HEK293 (cell line): Measurements from ENCODE around the gene ZNF576.

Experiments
- BCL11A ChIP-seq: fragments of 450-650 bp; formaldehyde crosslinking; IDR thresholded peaks from 2 replicates; pipeline ENCODE4 v1.5.1; 2016; ENCODE audit warnings: low read depth, missing biosample characterization, missing genetic modification characterization
- FEZF1 ChIP-seq: fragments of 450-650 bp; formaldehyde crosslinking; IDR thresholded peaks from 2 replicates; pipeline ENCODE4 v1.5.1; 2016; ENCODE audit warnings: missing biosample characterization, missing genetic modification characterization
- GLIS1 ChIP-seq: fragments of 450-650 bp; formaldehyde crosslinking; IDR thresholded peaks from 2 replicates; pipeline ENCODE4 v1.5.1; 2016; ENCODE audit warnings: missing biosample characterization, missing genetic modification characterization
- KLF7 ChIP-seq: fragments of 450-650 bp; formaldehyde crosslinking; IDR thresholded peaks from 2 replicates; pipeline ENCODE4 v1.5.1; 2016; ENCODE audit warnings: missing biosample characterization, missing genetic modification characterization, borderline replicate concordance
- MYNN ChIP-seq: fragments of 450-650 bp; formaldehyde crosslinking; IDR thresholded peaks from 2 replicates; pipeline ENCODE4 v1.5.1; 2016; ENCODE audit warnings: missing biosample characterization, missing genetic modification characterization, borderline replicate concordance
- PRDM1 ChIP-seq: fragments of 450-650 bp; formaldehyde crosslinking; IDR thresholded peaks from 2 replicates; pipeline ENCODE4; 2016; ENCODE audit warnings: missing biosample characterization, missing genetic modification characterization
- REPIN1 ChIP-seq: fragments of 450-650 bp; formaldehyde crosslinking; IDR thresholded peaks from 2 replicates; pipeline ENCODE4 v1.5.1; 2017; ENCODE audit warnings: missing biosample characterization, missing genetic modification characterization, low read depth
- REST ChIP-seq: fragments of 450-650 bp; formaldehyde crosslinking; IDR thresholded peaks from 2 replicates; pipeline ENCODE4 v1.5.1; 2016; ENCODE audit warnings: missing biosample characterization, missing genetic modification characterization
- SCRT1 ChIP-seq: fragments of 450-650 bp; formaldehyde crosslinking; IDR thresholded peaks from 2 replicates; pipeline ENCODE4 v1.5.1; 2016; ENCODE audit warnings: missing biosample characterization, missing genetic modification characterization, borderline replicate concordance
- SP7 ChIP-seq: fragments of 450-650 bp; formaldehyde crosslinking; IDR thresholded peaks from 2 replicates; pipeline ENCODE4 v1.5.1; 2016; ENCODE audit warnings: missing biosample characterization, missing genetic modification characterization
- WT1 ChIP-seq: fragments of 450-650 bp; formaldehyde crosslinking; IDR thresholded peaks from 2 replicates; pipeline ENCODE4 v1.5.1; 2016; ENCODE audit warnings: missing biosample characterization, missing genetic modification characterization
- ZBTB26 ChIP-seq: fragments of 450-650 bp; formaldehyde crosslinking; optimal IDR thresholded peaks from 2 replicates; pipeline ENCODE3; 2016; ENCODE audit warnings: missing biosample characterization, mild to moderate bottlenecking, missing genetic modification characterization
- ZBTB7A ChIP-seq: fragments of 450-650 bp; formaldehyde crosslinking; IDR thresholded peaks from 2 replicates; pipeline ENCODE4 v1.5.1; 2016; ENCODE audit warnings: low read depth, missing biosample characterization, missing genetic modification characterization
- ZNF10 ChIP-seq: fragments of 450-650 bp; formaldehyde crosslinking; IDR thresholded peaks from 2 replicates; pipeline ENCODE4 v1.5.1; 2017; ENCODE audit warnings: missing biosample characterization, missing genetic modification characterization
- ZNF133 ChIP-seq: fragments of 450-650 bp; formaldehyde crosslinking; IDR thresholded peaks from 2 replicates; pipeline ENCODE4 v1.5.1; 2016; ENCODE audit warnings: missing biosample characterization, missing genetic modification characterization
- ZNF175 ChIP-seq: fragments of 450-650 bp; formaldehyde crosslinking; IDR thresholded peaks from 2 replicates; pipeline ENCODE4 v1.5.1; 2016; ENCODE audit warnings: missing biosample characterization, missing genetic modification characterization
- ZNF214 ChIP-seq: fragments of 450-650 bp; formaldehyde crosslinking; IDR thresholded peaks from 2 replicates; pipeline ENCODE4 v1.5.1; 2017; ENCODE audit warnings: missing biosample characterization, mild to moderate bottlenecking, missing genetic modification characterization, borderline replicate concordance
- ZNF248 ChIP-seq: fragments of 450-650 bp; formaldehyde crosslinking; IDR thresholded peaks from 2 replicates; pipeline ENCODE4 v1.5.1; 2017; ENCODE audit warnings: missing biosample characterization, missing genetic modification characterization
- ZNF292 ChIP-seq: fragments of 450-650 bp; formaldehyde crosslinking; IDR thresholded peaks from 2 replicates; pipeline ENCODE4 v1.5.1; 2016; ENCODE audit warnings: low read depth, missing biosample characterization, missing genetic modification characterization, borderline replicate concordance
- ZNF366 ChIP-seq: fragments of 450-650 bp; formaldehyde crosslinking; conservative IDR thresholded peaks from 2 replicates; pipeline ENCODE4 v1.5.1; 2016; ENCODE audit warnings: missing biosample characterization, missing genetic modification characterization
- ZNF433 ChIP-seq: fragments of 450-650 bp; formaldehyde crosslinking; IDR thresholded peaks from 2 replicates; pipeline ENCODE4 v1.5.1; 2016; ENCODE audit warnings: missing biosample characterization, missing genetic modification characterization, low read depth
- ZNF548 ChIP-seq: fragments of 450-650 bp; formaldehyde crosslinking; IDR thresholded peaks from 2 replicates; pipeline ENCODE4 v1.5.1; 2016; ENCODE audit warnings: missing biosample characterization, missing genetic modification characterization
- ZNF555 ChIP-seq: fragments of 450-650 bp; formaldehyde crosslinking; conservative IDR thresholded peaks from 2 replicates; pipeline ENCODE4 v1.5.1; 2017; ENCODE audit warnings: missing biosample characterization, mild to moderate bottlenecking, missing genetic modification characterization, inconsistent platforms
- ZNF596 ChIP-seq: fragments of 450-650 bp; IDR thresholded peaks from 2 replicates; pipeline ENCODE4 v1.5.0; 2018; ENCODE audit warnings: missing biosample characterization, mild to moderate bottlenecking, missing genetic modification characterization, moderate library complexity
- ZNF658 ChIP-seq: fragments of 450-650 bp; formaldehyde crosslinking; IDR thresholded peaks from 2 replicates; pipeline ENCODE4; 2016; ENCODE audit warnings: missing biosample characterization, missing genetic modification characterization
- ZNF677 ChIP-seq: fragments of 450-650 bp; IDR thresholded peaks from 2 replicates; pipeline ENCODE4 v1.5.0; 2018; ENCODE audit warnings: missing biosample characterization, mild to moderate bottlenecking, missing genetic modification characterization, moderate library complexity
- ZNF747 ChIP-seq: fragments of 450-650 bp; formaldehyde crosslinking; IDR thresholded peaks from 2 replicates; pipeline ENCODE4 v1.5.1; 2016; ENCODE audit warnings: missing biosample characterization, missing genetic modification characterization
- ZNF777 ChIP-seq: fragments of 450-650 bp; formaldehyde crosslinking; IDR thresholded peaks from 2 replicates; pipeline ENCODE4 v1.5.1; 2017; ENCODE audit warnings: missing biosample characterization, missing genetic modification characterization, borderline replicate concordance
- ZNF791 ChIP-seq: fragments of 450-650 bp; formaldehyde crosslinking; IDR thresholded peaks from 2 replicates; pipeline ENCODE4 v1.5.1; 2016; ENCODE audit warnings: missing biosample characterization, missing genetic modification characterization
- ZSCAN23 ChIP-seq: fragments of 450-650 bp; formaldehyde crosslinking; IDR thresholded peaks from 2 replicates; pipeline ENCODE4 v1.5.1; 2016; ENCODE audit warnings: missing biosample characterization, missing genetic modification characterization
- ZSCAN4 ChIP-seq: fragments of 450-650 bp; formaldehyde crosslinking; IDR thresholded peaks from 2 replicates; pipeline ENCODE4 v1.5.1; 2017; ENCODE audit warnings: missing biosample characterization, missing genetic modification characterization
- ZXDB ChIP-seq: fragments of 450-650 bp; formaldehyde crosslinking; IDR thresholded peaks from 2 replicates; pipeline ENCODE4 v1.5.1; 2016; ENCODE audit warnings: missing biosample characterization, missing genetic modification characterization
- TF ChIP-seq, protein P1 (sequence below): fragments of 450-650 bp; formaldehyde crosslinking; IDR thresholded peaks from 2 replicates; pipeline ENCODE4 v1.5.1; 2016; ENCODE audit warnings: missing biosample characterization, missing genetic modification characterization

Gene ZNF576

DNA sequence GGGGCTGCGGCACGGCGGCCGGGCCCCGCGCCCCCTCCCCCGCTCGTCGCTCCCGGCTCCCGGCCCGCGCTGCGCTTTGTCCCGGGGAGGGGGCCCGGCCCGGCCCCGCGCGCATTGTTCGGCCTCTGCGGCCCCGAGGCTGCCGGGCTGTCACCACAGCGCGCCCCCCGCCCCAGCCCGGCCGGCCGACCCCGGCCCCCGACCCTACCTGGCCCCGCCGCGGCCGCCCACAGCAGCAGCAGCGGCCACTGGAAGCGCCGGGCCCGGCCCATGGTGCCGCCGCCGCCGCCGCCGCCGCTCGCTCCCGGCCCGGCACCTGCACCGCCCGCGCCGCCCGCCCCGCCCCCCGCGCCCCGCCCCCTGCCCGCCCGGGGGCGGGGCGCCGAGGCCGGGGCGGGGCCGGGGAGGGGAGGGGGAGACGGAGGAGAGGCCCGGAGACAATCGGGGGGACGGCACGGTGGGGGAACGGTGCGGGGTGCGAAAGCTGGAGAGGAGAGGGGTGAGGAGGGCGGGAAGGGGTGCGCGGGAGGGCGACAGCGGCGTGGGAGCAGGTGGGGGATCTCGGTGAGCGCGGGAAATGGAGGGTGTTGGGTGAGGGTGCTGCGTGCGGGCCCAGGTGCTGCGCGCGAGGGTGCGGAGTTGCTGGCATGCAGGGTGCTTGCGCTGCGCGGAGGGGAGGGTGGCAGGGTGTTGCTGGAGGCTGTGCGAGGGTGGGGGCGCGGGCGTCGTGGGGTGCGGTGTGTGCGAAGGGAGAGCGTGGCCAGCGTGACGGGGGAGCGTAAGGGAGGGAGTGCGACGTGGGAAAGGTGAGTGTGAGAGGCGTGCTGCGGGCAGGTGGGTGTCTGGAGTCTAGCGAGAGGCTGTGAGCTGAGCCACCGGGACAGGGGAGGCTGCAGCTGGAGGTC lies 43.4 kb downstream of the ZNF576 start, which contains the start of gene CADM4 (continued):
- peak; percentile 58 for TF ChIP-seq ZSCAN4 (tag by site-specific recombination)
- TF ChIP-seq ZNF555, result no peak
- peak; percentile 20; the same call in 1 of the 2 replicates for TF ChIP-seq ZNF548 (tag by site-specific recombination)
- TF ChIP-seq ZNF596 (tag by site-specific recombination), result peak; percentile 50; the same call in 1 of the 2 replicates
- peak; percentile 91; the same call in 1 of the 2 replicates for TF ChIP-seq KLF7 (tag by site-specific recombination)
- TF ChIP-seq ZSCAN23 (tag by site-specific recombination), result peak; percentile 80
- peak; percentile 72; the same call in 1 of the 2 replicates for TF ChIP-seq ZNF10 (tag by site-specific recombination)
- no peak for TF ChIP-seq ZNF292
- TF ChIP-seq ZNF175 (tag by site-specific recombination), result peak; percentile 94; the same call in 1 of the 2 replicates
- TF ChIP-seq ZBTB7A (tag by site-specific recombination), result peak; percentile 98
- TF ChIP-seq ZNF366 (tag by site-specific recombination), result peak; percentile 83
- TF ChIP-seq REPIN1 (tag by site-specific recombination), result peak; percentile 97; the same call in 1 of the 2 replicates
- 0 out of 2 replicates have a peak, but pooled peaks have one; percentile 18 for TF ChIP-seq ZNF677
- peak; percentile 89; the same call in 1 of the 2 replicates for TF ChIP-seq ZNF658 (tag by site-specific recombination)
- TF ChIP-seq ZBTB26, result peak; percentile 88
- peak; percentile 83 for TF ChIP-seq SP7 (tag by site-specific recombination)
- TF ChIP-seq MYNN (tag by site-specific recombination), result peak; percentile 49; the same call in 1 of the 2 replicates
- TF ChIP-seq ZNF777 (tag by site-specific recombination), result peak; percentile 100
- TF ChIP-seq BCL11A, result 0 out of 2 replicates have a peak, but pooled peaks have one; percentile 47
- TF ChIP-seq SCRT1 (tag by site-specific recombination), result peak; percentile 42; the same call in 1 of the 2 replicates
- TF ChIP-seq, protein P1, sequence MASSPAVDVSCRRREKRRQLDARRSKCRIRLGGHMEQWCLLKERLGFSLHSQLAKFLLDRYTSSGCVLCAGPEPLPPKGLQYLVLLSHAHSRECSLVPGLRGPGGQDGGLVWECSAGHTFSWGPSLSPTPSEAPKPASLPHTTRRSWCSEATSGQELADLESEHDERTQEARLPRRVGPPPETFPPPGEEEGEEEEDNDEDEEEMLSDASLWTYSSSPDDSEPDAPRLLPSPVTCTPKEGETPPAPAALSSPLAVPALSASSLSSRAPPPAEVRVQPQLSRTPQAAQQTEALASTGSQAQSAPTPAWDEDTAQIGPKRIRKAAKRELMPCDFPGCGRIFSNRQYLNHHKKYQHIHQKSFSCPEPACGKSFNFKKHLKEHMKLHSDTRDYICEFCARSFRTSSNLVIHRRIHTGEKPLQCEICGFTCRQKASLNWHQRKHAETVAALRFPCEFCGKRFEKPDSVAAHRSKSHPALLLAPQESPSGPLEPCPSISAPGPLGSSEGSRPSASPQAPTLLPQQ (tag by site-specific recombination), result peak; percentile 98
- peak; percentile 70 for TF ChIP-seq ZNF133
- TF ChIP-seq GLIS1, result peak; percentile 92
- TF ChIP-seq ZNF214 (tag by site-specific recombination), result no peak
- peak; percentile 94 for TF ChIP-seq ZXDB (tag by site-specific recombination)
- TF ChIP-seq ZNF433, result no peak
- TF ChIP-seq ZNF791, result peak; percentile 27; the same call in 1 of the 2 replicates
- peak; percentile 89; the same call in 1 of the 2 replicates for TF ChIP-seq ZNF747
- peak; percentile 82 for TF ChIP-seq WT1 (tag by site-specific recombination)
- TF ChIP-seq PRDM1 (tag by site-specific recombination), result peak; percentile 69; the same call in 1 of the 2 replicates
- TF ChIP-seq ZNF248 (tag by site-specific recombination), result no peak
- TF ChIP-seq FEZF1, result peak; percentile 47
- no peak for TF ChIP-seq REST (tag by site-specific recombination)
